Lower lobe of right lung (tissue), 2 donors: ENCODE measurements around the gene CRIP1. TPM values are rescaled to one million over a fixed set of nuclear protein-coding genes. Genes with fewer than 3 reads are reported as not detected.

Experiments used
- ATAC-seq, 2 donors: fragments of 200-7000 bp; cut with Tn5 transposase; one replicate each; pipeline ENCODE4 v1.9.1; 2020 to 2022; ENCODE audit warnings: mild to moderate bottlenecking in 2 of 2, moderate library complexity in 2 of 2
- DNase-seq: peaks from one replicate; pipeline ENCODE4 v3.0.0-alpha.2; 2020
- H3K27ac ChIP-seq: fragments of 200-600 bp; one replicate; pipeline ENCODE4 v1.8.0; 2022
- H3K27me3 ChIP-seq: fragments of 200-600 bp; one replicate; pipeline ENCODE4 v1.8.0; 2022; ENCODE audit warnings: low read depth
- H3K36me3 ChIP-seq: fragments of 200-600 bp; one replicate; pipeline ENCODE4 v1.8.0; 2022; ENCODE audit warnings: mild to moderate bottlenecking
- H3K4me1 ChIP-seq: fragments of 200-600 bp; one replicate; pipeline ENCODE4 v1.8.0; 2022
- H3K4me3 ChIP-seq: fragments of 200-600 bp; one replicate; pipeline ENCODE4 v1.8.0; 2022; ENCODE audit warnings: mild to moderate bottlenecking
- H3K9me3 ChIP-seq: fragments of 200-600 bp; one replicate; pipeline ENCODE4 v1.8.0; 2022
- intact Hi-C: fragments of 100-400 bp; cut with DNase I; formaldehyde crosslinking; loops from one replicate; pipeline ENCODE4 v1.11.0; 2022
- total RNA-seq: library from RNA; stranded (reverse); fragmentation: NEBNext Ultra II Directional; extraction: Animal tissue kit (Norgen Biotek cat#: 25700); gene quantifications from one replicate; pipeline ENCODE4 v1.2.1, GENCODE V29; 2021
- TF ChIP-seq, protein P1 (sequence below): fragments of 200-600 bp; IDR thresholded peaks from one replicate; pipeline ENCODE4 v1.8.0; 2022; ENCODE audit warnings: antibody characterized with exemption, mild to moderate bottlenecking
- donor health status: DM: no; HTN: yes; CAD: no; lungs with severe emphysema.

Gene CRIP1
- total RNA-seq, 1 donor from 2014 or later = 237 TPM

DNA sequence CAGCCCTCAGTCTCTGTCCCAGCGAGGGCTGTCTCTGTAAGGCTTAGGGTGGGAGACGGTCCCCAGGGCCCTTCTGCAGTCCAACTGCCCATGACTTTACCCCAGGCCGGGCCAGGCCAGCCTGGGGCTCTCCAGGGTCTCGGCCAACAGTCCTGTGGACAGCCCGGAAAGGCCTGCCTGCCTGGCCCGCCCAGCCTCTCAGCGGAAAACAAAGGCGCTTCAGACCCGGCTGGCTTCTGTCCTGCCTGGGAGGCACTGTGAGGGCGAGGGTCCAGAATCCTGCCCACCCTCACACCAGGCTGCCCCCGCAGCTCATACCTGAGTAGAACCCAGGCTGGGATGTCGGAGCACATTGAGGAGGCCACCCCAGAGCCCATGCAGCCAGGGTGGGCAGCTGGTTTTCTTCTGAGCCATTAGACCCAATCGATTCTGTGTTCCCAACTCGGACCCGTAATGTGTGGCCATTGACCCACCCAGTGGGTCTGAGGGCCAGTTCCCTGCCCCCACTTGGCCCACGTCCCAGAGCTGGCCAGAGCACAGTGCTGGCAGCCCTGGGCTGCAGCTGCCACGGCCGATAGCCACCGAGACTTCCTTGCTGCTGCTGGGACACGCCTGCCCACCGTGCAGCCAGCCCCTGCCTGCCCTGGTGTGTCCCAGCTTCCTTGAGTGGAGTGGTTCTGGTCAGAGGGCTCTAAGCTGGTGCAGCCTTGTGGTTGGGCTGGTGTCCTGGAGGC is 10.4 kb upstream of the CRIP1 start:
- TF ChIP-seq, protein P1, sequence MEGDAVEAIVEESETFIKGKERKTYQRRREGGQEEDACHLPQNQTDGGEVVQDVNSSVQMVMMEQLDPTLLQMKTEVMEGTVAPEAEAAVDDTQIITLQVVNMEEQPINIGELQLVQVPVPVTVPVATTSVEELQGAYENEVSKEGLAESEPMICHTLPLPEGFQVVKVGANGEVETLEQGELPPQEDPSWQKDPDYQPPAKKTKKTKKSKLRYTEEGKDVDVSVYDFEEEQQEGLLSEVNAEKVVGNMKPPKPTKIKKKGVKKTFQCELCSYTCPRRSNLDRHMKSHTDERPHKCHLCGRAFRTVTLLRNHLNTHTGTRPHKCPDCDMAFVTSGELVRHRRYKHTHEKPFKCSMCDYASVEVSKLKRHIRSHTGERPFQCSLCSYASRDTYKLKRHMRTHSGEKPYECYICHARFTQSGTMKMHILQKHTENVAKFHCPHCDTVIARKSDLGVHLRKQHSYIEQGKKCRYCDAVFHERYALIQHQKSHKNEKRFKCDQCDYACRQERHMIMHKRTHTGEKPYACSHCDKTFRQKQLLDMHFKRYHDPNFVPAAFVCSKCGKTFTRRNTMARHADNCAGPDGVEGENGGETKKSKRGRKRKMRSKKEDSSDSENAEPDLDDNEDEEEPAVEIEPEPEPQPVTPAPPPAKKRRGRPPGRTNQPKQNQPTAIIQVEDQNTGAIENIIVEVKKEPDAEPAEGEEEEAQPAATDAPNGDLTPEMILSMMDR = no peak
- Histone ChIP-seq H3K27me3 (peaks cover 7% of the 10 kb centered on the region), H3K4me1 (peaks cover 72% of the 10 kb centered on the region), H3K4me3 (peak overlapping the region; percentile 77), H3K36me3 (peaks cover 14% of the 10 kb centered on the region), H3K9me3 (no peaks in the 10 kb centered on the region), H3K27ac (peak overlapping the region; percentile 96)
- ATAC-seq (peak; percentile 1 to 24), DNase-seq (peak; percentile 72)
- intact Hi-C loops = no loop called here

DNA sequence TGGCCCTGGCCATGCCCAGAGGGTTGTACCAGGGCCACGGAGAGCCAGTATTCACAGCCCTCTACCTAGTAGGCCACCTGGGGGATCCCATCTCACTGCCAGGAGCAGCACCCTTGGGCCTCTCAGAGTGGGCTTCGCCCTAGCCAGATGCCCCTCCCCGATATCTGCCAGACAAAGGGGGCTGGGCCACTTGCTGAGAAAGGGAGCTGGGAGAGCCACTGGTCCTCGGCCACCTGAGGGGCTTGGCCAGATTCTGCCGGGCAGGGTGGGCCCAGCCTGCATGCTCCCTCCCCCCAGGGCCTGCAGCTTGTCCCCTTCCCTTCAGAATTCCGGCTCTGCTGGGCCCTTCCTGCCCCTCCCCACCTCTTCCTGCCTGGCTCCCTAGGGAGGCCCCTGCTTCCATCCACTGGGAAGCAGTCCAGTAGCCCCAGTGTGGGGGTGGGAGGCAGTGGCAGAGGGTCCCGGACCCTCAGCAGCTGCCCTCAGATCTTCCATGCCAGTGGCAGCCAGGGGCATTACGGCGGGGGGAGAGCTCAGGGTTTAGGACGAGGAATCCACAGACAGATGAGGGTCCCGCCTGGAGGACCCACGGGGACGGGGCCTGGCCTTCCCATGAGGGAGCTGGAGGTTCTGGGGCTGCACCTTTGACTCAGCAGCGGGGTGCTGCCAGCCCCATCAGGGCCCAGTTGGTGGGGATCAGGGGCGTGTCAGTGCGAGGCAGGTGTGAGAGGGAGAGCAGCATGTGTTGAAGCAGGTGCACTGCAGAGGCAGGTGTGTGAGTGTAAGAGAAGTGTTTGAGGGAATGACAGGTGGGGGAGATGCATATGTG is 9.6 kb upstream of the CRIP1 start:
- ATAC-seq = no peak

DNA sequence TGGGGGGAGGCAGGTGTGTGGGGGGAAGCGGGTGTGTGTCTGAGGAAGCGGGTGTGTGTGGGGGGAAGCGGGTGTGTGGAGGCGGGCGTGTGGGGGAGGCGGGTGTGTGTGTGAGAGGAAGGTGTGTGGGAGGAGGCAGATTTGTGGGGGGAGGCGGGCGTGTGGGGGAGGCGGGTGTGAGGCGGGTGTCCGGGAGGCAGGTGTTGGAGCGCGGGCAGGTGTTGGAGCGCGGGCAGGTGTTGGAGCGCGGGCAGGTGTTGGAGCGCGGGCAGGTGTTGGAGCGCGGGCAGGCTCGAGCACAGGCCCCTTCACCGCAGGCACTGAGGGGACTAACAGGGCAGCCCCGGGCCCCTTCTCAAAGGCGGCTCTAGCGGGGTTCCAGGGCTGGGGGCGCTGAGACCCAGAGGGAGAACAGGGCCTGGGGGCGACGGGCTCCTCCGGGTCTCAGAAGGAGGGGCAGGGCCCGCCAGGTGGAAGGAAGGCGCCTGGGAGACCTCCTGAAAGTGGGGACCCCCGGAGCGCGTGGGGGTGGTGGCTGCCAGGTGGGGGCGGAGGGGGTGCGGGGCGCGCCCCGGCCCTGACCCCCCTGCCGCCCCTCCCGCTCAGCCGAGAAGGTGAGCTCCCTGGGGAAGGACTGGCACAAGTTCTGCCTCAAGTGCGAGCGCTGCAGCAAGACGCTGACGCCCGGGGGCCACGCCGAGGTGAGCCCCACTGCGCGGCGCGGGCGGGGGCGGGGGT is 8.9 kb upstream of the CRIP1 start:
- H3K4me1 ChIP-seq = peaks cover 72% of the 10 kb centered on the region
- intact Hi-C loops = no loop called here
- TF ChIP-seq, protein P1 = no peak

More for the DNA sequence above, 9.6 kb upstream of the CRIP1 start:
- H3K9me3 ChIP-seq = no peaks in the 10 kb centered on the region
- H3K4me3 ChIP-seq = peak overlapping the region; percentile 77
- peaks cover 7% of the 10 kb centered on the region for H3K27me3 ChIP-seq
- TF ChIP-seq, protein P1 = no peak
- peaks cover 14% of the 10 kb centered on the region for H3K36me3 ChIP-seq
- no peak for DNase-seq
- peak overlapping the region; percentile 96 for H3K27ac ChIP-seq
- H3K4me1 ChIP-seq = peaks cover 72% of the 10 kb centered on the region
- intact Hi-C loops = no loop called here

DNA sequence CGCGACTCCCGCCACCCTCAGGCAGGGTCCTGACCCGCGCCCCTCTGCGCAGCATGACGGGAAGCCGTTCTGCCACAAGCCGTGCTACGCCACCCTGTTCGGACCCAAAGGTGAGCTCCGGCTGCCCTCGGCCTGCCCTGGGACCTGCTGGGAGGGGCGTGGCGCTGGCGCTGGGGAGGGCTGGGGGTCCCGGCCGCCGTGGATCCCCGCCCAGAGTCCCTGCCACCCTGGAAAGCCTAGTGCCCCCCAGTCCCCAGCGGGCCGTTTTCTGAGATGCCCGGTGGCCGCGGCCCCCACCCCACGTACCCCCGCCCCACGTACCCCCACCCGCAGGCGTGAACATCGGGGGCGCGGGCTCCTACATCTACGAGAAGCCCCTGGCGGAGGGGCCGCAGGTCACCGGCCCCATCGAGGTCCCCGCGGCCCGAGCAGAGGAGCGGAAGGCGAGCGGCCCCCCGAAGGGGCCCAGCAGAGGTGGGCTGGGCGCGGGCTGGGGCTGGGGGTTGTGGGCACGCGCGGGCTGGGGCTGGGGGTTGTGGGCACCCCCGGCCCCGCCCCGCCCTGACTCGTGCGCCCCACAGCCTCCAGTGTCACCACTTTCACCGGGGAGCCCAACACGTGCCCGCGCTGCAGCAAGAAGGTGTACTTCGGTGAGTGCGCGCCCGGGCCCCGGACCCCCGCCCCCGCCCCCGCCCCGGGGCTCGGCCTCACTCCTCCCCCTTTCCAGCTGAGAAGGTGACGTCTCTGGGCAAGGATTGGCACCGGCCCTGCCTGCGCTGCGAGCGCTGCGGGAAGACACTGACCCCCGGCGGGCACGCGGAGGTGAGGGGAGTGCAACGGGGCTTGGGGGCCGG is 8.1 kb upstream of the CRIP1 start:
- Histone ChIP-seq H3K4me3 (no peak overlapping the region), H3K27me3 (peaks cover 7% of the 10 kb centered on the region), H3K9me3 (no peaks in the 10 kb centered on the region), H3K36me3 (peaks cover 14% of the 10 kb centered on the region), H3K27ac (no peak overlapping the region), H3K4me1 (peaks cover 72% of the 10 kb centered on the region)
- DNase-seq (no peak), ATAC-seq (no peak)
- intact Hi-C loops = no loop called here
- TF ChIP-seq, protein P1 = no peak

More for the DNA sequence above, 8.9 kb upstream of the CRIP1 start:
- H3K27me3 ChIP-seq = peaks cover 7% of the 10 kb centered on the region
- peaks cover 14% of the 10 kb centered on the region for H3K36me3 ChIP-seq
- no peak for ATAC-seq
- no peaks in the 10 kb centered on the region for H3K9me3 ChIP-seq
- H3K4me3 ChIP-seq = peak overlapping the region; percentile 77
- peak overlapping the region; percentile 96 for H3K27ac ChIP-seq
- no peak for DNase-seq
